GM18868 (cell line): ENCODE results near the gene MSMO1.
"Not testable (repeated sequence)": the region's sequence is repeated elsewhere in the genome, so short reads cannot be mapped to it uniquely, and the experiment has no call there.

ENCODE experiments used
- ATAC-seq: cut with Tn5 transposase; IDR thresholded peaks from one replicate; pipeline ENCODE4 v1.9.1; 2021; ENCODE audit warnings: mild to moderate bottlenecking, moderate library complexity; ENCODE audit not compliant: unreplicated experiment

MSMO1 gene

GRCh38 chr4:165327211-165328100, at the start of gene MSMO1:
MSMO1 (plus strand) TSS chr4:165327669; CDS start chr4:165333371, 5,702 bp downstream.
- peak; percentile 95 for ATAC-seq

GRCh38 chr4:165279531-165279930, 47.9 kb upstream of the MSMO1 start:
- ATAC-seq: not testable (repeated sequence)

- not testable (repeated sequence) for ATAC-seq
Observed at GRCh38 chr4:165284697-165285096, 42.8 kb upstream of the MSMO1 start.

GRCh38 chr4:165286619-165287340, 40.7 kb upstream of the MSMO1 start:
- peak; percentile 70 for ATAC-seq

GRCh38 chr4:165288226-165288625, 39.2 kb upstream of the MSMO1 start:
- peak; percentile 38 for ATAC-seq

GRCh38 chr4:165288639-165289422, 38.6 kb upstream of the MSMO1 start:
- ATAC-seq: peak; percentile 29

- ATAC-seq: no peak
Observed at GRCh38 chr4:165289423-165289785, 38.1 kb upstream of the MSMO1 start.

GRCh38 chr4:165293061-165293460, 34.4 kb upstream of the MSMO1 start:
- no peak for ATAC-seq

- no peak for ATAC-seq
Observed at GRCh38 chr4:165293927-165294649, 33.4 kb upstream of the MSMO1 start.

- ATAC-seq: peak; percentile 96
Observed at GRCh38 chr4:165294907-165295306, 32.6 kb upstream of the MSMO1 start.

GRCh38 chr4:165297626-165298025, 29.8 kb upstream of the MSMO1 start:
- ATAC-seq: no peak

GRCh38 chr4:165299399-165300060, 27.9 kb upstream of the MSMO1 start:
- ATAC-seq: no peak

- ATAC-seq: peak; percentile 96
Observed at GRCh38 chr4:165301833-165302232, 25.6 kb upstream of the MSMO1 start.

GRCh38 chr4:165302658-165303057, 24.8 kb upstream of the MSMO1 start:
- no peak for ATAC-seq

GRCh38 chr4:165308166-165308565, 19.3 kb upstream of the MSMO1 start:
- no peak for ATAC-seq

GRCh38 chr4:165308606-165309005, 18.9 kb upstream of the MSMO1 start:
- no peak for ATAC-seq

GRCh38 chr4:165309456-165309855, 18.0 kb upstream of the MSMO1 start:
- ATAC-seq: no peak

- ATAC-seq: no peak
Observed at GRCh38 chr4:165312506-165312905, 15.0 kb upstream of the MSMO1 start.

GRCh38 chr4:165319030-165319429, 8.4 kb upstream of the MSMO1 start:
- no peak for ATAC-seq

- ATAC-seq: no peak
Observed at GRCh38 chr4:165319509-165319908, 8.0 kb upstream of the MSMO1 start.
